NCI-H2081 (cell line): ENCODE data around the gene URB1.
"Not testable (repeated sequence)": the region's sequence is repeated elsewhere in the genome, so short reads cannot be mapped to it uniquely, and the experiment has no call there.

ENCODE experiments used
- DNase-seq, 2 experiments: peaks; one replicate each; lab custom pipeline; 2025; lab: John Stamatoyannopoulos, UW

Gene URB1

GRCh38 chr21:32285476-32285875, 107.3 kb downstream of the URB1 start:
- DNase-seq, result no peak

- DNase-seq, result no peak
Measured at GRCh38 chr21:32282992-32283391, 109.8 kb downstream of the URB1 start.

- no peak for DNase-seq
Measured at GRCh38 chr21:32281531-32281930, 111.3 kb downstream of the URB1 start.

- DNase-seq, result no peak
Measured at GRCh38 chr21:32279377-32279680, 113.5 kb downstream of the URB1 start.

- DNase-seq, result peak; percentile 85 to 91
Measured at GRCh38 chr21:32278518-32279376, 114.1 kb downstream of the URB1 start, which contains the start of gene MIS18A. Gene MIS18A, minus strand, starts transcription at chr21:32279049. Its CDS starts 35 bp downstream, at chr21:32279014.

GRCh38 chr21:32278103-32278502, 114.7 kb downstream of the URB1 start:
- DNase-seq, result no peak

- DNase-seq, result no peak
Measured at GRCh38 chr21:32276671-32277070, 116.1 kb downstream of the URB1 start.

GRCh38 chr21:32270748-32271147, 122.1 kb downstream of the URB1 start:
- no peak for DNase-seq

- not testable (repeated sequence) for DNase-seq
Measured at GRCh38 chr21:32265321-32265720, 127.5 kb downstream of the URB1 start.

- no peak for DNase-seq
Measured at GRCh38 chr21:32261929-32262328, 130.9 kb downstream of the URB1 start.
